GM12878 (cell line): ENCODE data around the gene DNASE1L3. TPM values are rescaled to one million over a fixed set of nuclear protein-coding genes. Genes with fewer than 3 reads are reported as not detected.

Source experiments
- ATAC-seq: fragments of 200-7000 bp; cut with Tn5 transposase; 3 replicates; pipeline ENCODE4 v1.9.1; 2020; ENCODE audit warnings: mild to moderate bottlenecking, moderate library complexity
- BruUV-seq: library from RNA; stranded (reverse); fragments of 400-500 nt; replicated peaks from 2 replicates; lab custom pipeline; 2021; lab: Mats Ljungman, UMichigan
- CTCF ChIA-PET: fragments of 300-600 bp; sonication (Branson Sonifier 250); formaldehyde crosslinking; extraction: SDS; loops from one replicate; lab custom pipeline; 2021; ENCODE audit warnings: inconsistent platforms; lab: Yijun Ruan, JAX
- POLR2A ChIA-PET: fragments of 350-600 bp; formaldehyde crosslinking; extraction: SDS; loops from one replicate; lab custom pipeline; 2021; ENCODE audit warnings: inconsistent platforms; lab: Charles Lee
- RAD21 ChIA-PET: fragments of 300-600 bp; sonication (Branson Sonifier 250); formaldehyde crosslinking; loops from one replicate; lab custom pipeline; 2023; ENCODE audit warnings: antibody characterized with exemption; ENCODE audit not compliant: unreplicated experiment; lab: Charles Lee
- SMC1A ChIA-PET: fragments of 300-600 bp; sonication (Branson Sonifier 250); formaldehyde crosslinking; loops from one replicate; lab custom pipeline; 2023; ENCODE audit not compliant: unreplicated experiment, uncharacterized antibody; lab: Charles Lee
- DNase-seq: peaks from one replicate; pipeline ENCODE4 v3.0.0-alpha.2; 2011; ENCODE audit warnings: low read depth, low spot score
- FAIRE-seq: peaks from 3 replicates; lab custom pipeline; 2011; peaks lifted over from hg19 to GRCh38; lab: Jason Lieb, UNC
- H2AFZ ChIP-seq: 2 replicates; pipeline ENCODE4 v1.6.0; 2011; ENCODE audit warnings: low read depth, low read length, control low read depth; ENCODE audit not compliant: control insufficient read depth
- H3K27ac ChIP-seq: 2 replicates; pipeline ENCODE4 v1.5.1; 2011; ENCODE audit warnings: control low read depth; ENCODE audit not compliant: control insufficient read depth, insufficient read depth
- H3K27me3 ChIP-seq, 2 experiments: replicated peaks in 1 of 2; 2 replicates each; pipeline versions ENCODE4 v1.6.0 to v1.6.1; 2011; ENCODE audit warnings: low read length in 1 of 2; ENCODE audit not compliant: control insufficient read depth in 2 of 2, insufficient read depth in 2 of 2
- H3K36me3 ChIP-seq, 2 experiments: 2 replicates each; pipeline ENCODE4 v1.5.1; 2011; ENCODE audit warnings: low read length in 1 of 2; ENCODE audit not compliant: control insufficient read depth in 2 of 2, insufficient read depth in 2 of 2
- H3K4me1 ChIP-seq: 2 replicates; pipeline ENCODE4 v1.6.1; 2011; ENCODE audit warnings: mild to moderate bottlenecking, low read length, moderate library complexity, mixed read lengths; ENCODE audit not compliant: control insufficient read depth, insufficient read depth
- H3K4me2 ChIP-seq: 2 replicates; pipeline ENCODE4 v1.6.0; 2011; ENCODE audit warnings: control low read depth; ENCODE audit not compliant: control insufficient read depth, insufficient read depth
- H3K4me3 ChIP-seq: fragments of 200-600 bp; sonication (generic); 2 replicates; pipeline ENCODE4 v1.5.1; 2016
- H3K79me2 ChIP-seq: 2 replicates; pipeline ENCODE4 v1.6.0; 2011; ENCODE audit warnings: low read length; ENCODE audit not compliant: control insufficient read depth, insufficient read depth
- H3K9ac ChIP-seq: 2 replicates; pipeline ENCODE4 v1.8.0; 2011; ENCODE audit warnings: low read length, control low read depth, mixed read lengths; ENCODE audit not compliant: control insufficient read depth, insufficient read depth
- H3K9me3 ChIP-seq: replicated peaks from 3 replicates; pipeline ENCODE4 v1.5.1; 2011; ENCODE audit warnings: mild to moderate bottlenecking, low read length; ENCODE audit not compliant: control insufficient read depth, insufficient read depth
- H4K20me1 ChIP-seq: 2 replicates; pipeline ENCODE4 v1.6.0; 2011; ENCODE audit not compliant: control insufficient read depth, insufficient read depth
- ATF3 ChIP-seq: IDR thresholded peaks from 2 replicates; pipeline ENCODE4 v1.6.1; 2011; ENCODE audit warnings: low read depth, mild to moderate bottlenecking, low read length, moderate library complexity, borderline replicate concordance; ENCODE audit errors: extremely low read depth
- CBX3 ChIP-seq: fragments of 200-600 bp; sonication (generic); IDR thresholded peaks from 2 replicates; pipeline ENCODE4 v1.6.1; 2016; ENCODE audit warnings: low read depth, borderline replicate concordance
- E2F4 ChIP-seq: IDR thresholded peaks from 2 replicates; pipeline ENCODE4 v1.6.1; 2012; ENCODE audit warnings: low read depth, low read length, improper control_type of control experiment
- IKZF2 ChIP-seq, 2 experiments: fragments of 450-650 bp; IDR thresholded peaks; 2 replicates each; pipeline ENCODE4 v1.6.1; 2017; ENCODE audit warnings: mild to moderate bottlenecking in 2 of 2, moderate library complexity in 2 of 2
- IRF5 ChIP-seq: fragments of 450-650 bp; IDR thresholded peaks from 2 replicates; pipeline ENCODE4 v1.6.1; 2017; ENCODE audit warnings: borderline replicate concordance
- MLLT1 ChIP-seq: fragments of 450-650 bp; IDR thresholded peaks from 2 replicates; pipeline ENCODE4 v1.6.1; 2016; ENCODE audit warnings: mild to moderate bottlenecking
- MTA2 ChIP-seq: fragments of 450-650 bp; IDR thresholded peaks from 2 replicates; pipeline ENCODE4 v1.6.1; 2016; ENCODE audit warnings: low read depth, mild to moderate bottlenecking, moderate library complexity
- PAX5 ChIP-seq: IDR thresholded peaks from 2 replicates; pipeline ENCODE4 v1.6.1; 2011; ENCODE audit warnings: low read depth, low read length, borderline replicate concordance
- SREBF1 ChIP-seq: IDR thresholded peaks from 2 replicates; pipeline ENCODE4 v1.6.1; 2012; ENCODE audit warnings: mild to moderate bottlenecking, low read length
- STAT1 ChIP-seq: fragments of 450-650 bp; conservative IDR thresholded peaks from 2 replicates; pipeline ENCODE4 v1.6.1; 2014; ENCODE audit warnings: antibody characterized with exemption, mild to moderate bottlenecking
- TCF12 ChIP-seq: IDR thresholded peaks from 2 replicates; pipeline ENCODE4 v1.6.1; 2011; ENCODE audit warnings: low read depth, mild to moderate bottlenecking, low read length
- ZBED1 ChIP-seq: IDR thresholded peaks from 2 replicates; pipeline ENCODE4 v1.6.1; 2016; ENCODE audit warnings: borderline replicate concordance
- ZNF592 ChIP-seq: fragments of 450-650 bp; IDR thresholded peaks from 2 replicates; pipeline ENCODE4 v1.6.1; 2017; ENCODE audit warnings: mild to moderate bottlenecking, moderate library complexity
- ZNF622 ChIP-seq: fragments of 450-650 bp; IDR thresholded peaks from 2 replicates; pipeline ENCODE4 v1.6.1; 2017; ENCODE audit warnings: mild to moderate bottlenecking, inconsistent platforms
- WGBS: methylation state at CpG from one replicate; pipeline ENCODE4 v1.1.6; 2016; ENCODE audit warnings: low lambda C conversion rate; ENCODE audit not compliant: insufficient replicate concordance, insufficient coverage; ENCODE audit errors: missing lambda C conversion rate; 5-methylcytosine and 5-hydroxymethylcytosine counted together
- in situ Hi-C: fragments of 300-500 bp; cut with MboI; formaldehyde crosslinking; loops from 9 replicates; pipeline ENCODE4 v1.14.3; 2018; ENCODE audit warnings: mixed read lengths
- intact Hi-C: fragments of 100-400 bp; cut with micrococcal nuclease; formaldehyde crosslinking; loops from one replicate; pipeline ENCODE4 v1.14.2; 2022; ENCODE audit not compliant: unreplicated experiment
- polyA plus RNA-seq, 11 experiments: library from polyadenylated mRNA; depleted of rRNA in 4 of 11; unstranded in 6 of 11; stranded (reverse) in 5 of 11; fragments of >200 nt; fragmentation: Nextera tagmentation in 4 of 11; fragmentation: Illumina TruSeq in 1 of 11; extraction: Ambion mirVana in 4 of 11; extraction: Trizol in 1 of 11; gene quantifications; 1 replicate in 1 of 11; 2 replicates in 10 of 11; pipeline versions ENCODE4 v1.2.1 to v1.2.3, GENCODE V29; 2011 to 2016; ENCODE audit warnings: inconsistent platforms in 2 of 11, missing spikeins in 2 of 11, low read depth in 1 of 11
- total RNA-seq, 4 experiments: library from RNA; depleted of rRNA in 3 of 4; stranded (reverse); fragments of >200 nt in 3 of 4; fragmentation: Illumina TruSeq in 1 of 4; extraction: Trizol in 1 of 4; gene quantifications; 2 replicates each; pipeline versions ENCODE4 v1.2.1 to v1.2.3, GENCODE V29; 2013 to 2021

The DNASE1L3 gene
- total and polyA plus RNA-seq, 10 of the 15 experiments (the other 5 are each of a cell fraction or from before 2014, with no cell fraction given), result 3.2 to 72.1 (median 6.3) TPM

GRCh38 chr3:58249358-58250092 is 38.8 kb upstream of the DNASE1L3 start:
- H2AFZ ChIP-seq, result peak overlapping the region; percentile 43
- no peak overlapping the region for H3K9ac ChIP-seq
- H3K27me3 ChIP-seq, result no peaks in the 10 kb centered on the region
- intact Hi-C loops (no loop called here), in situ Hi-C loops (no loop called here)
- no TSS peak for BruUV-seq
- peak; percentile 41 for FAIRE-seq
- ChIA-PET POLR2A (interaction anchor here (0.9 to 1.3 kb wide), 2 partner anchors 25 to 47 kb away, joined by 3 read pairs; no protein-coding TSS in a partner anchor), RAD21 (interaction anchor here (0.6 to 1.7 kb wide), 6 partner anchors 11 to 1552 kb away, joined by 3 to 7 read pairs (median 4); partner anchors contain the start of gene ABHD6), SMC1A (interaction anchor here (1.0 to 3.4 kb wide), 5 partner anchors 10 to 61 kb away, joined by 3 to 16 read pairs (median 4); partner anchors contain the start of gene ABHD6), CTCF (interaction anchor here (0.7 to 2.6 kb wide), 7 partner anchors 10 to 216 kb away, joined by 3 to 8 read pairs (median 5); partner anchors contain the start of genes ABHD6, HTD2 and RPP14)
- H3K4me2 ChIP-seq, result peak overlapping the region; percentile 53; the same call in 1 of the 2 replicates
- H3K4me3 ChIP-seq, result no peak overlapping the region
- H4K20me1 ChIP-seq, result no peaks in the 10 kb centered on the region
- peak; percentile 89 for ATAC-seq
- H3K27ac ChIP-seq, result no peak overlapping the region
- H3K36me3 ChIP-seq, result no peaks in the 10 kb centered on the region; a peak in 1 of 4 replicates
- WGBS, result 32% methylated on average over 7 of the region's 7 CpGs
- peaks cover 9% of the 10 kb centered on the region for H3K4me1 ChIP-seq
- no peaks in the 10 kb centered on the region for H3K9me3 ChIP-seq
- H3K79me2 ChIP-seq, result no peaks in the 10 kb centered on the region
- no peak for DNase-seq
- no peak for TF ChIP-seq TCF12
- no peak for TF ChIP-seq CBX3
- TF ChIP-seq IKZF2 (IDR thresholded peaks at IDR 0.05), result peak in 1 of 2 experiments; percentile 10; a peak in 1 of 4 replicates
- no peak for TF ChIP-seq E2F4
- TF ChIP-seq ZNF592, result no peak
- TF ChIP-seq PAX5, result 0 out of 2 replicates have a peak, but pooled peaks have one; percentile 11
- no peak for TF ChIP-seq SREBF1
- no peak for TF ChIP-seq IRF5
- TF ChIP-seq ATF3, result no peak
- TF ChIP-seq STAT1, result no peak
- TF ChIP-seq ZNF622, result no peak
- TF ChIP-seq ZBED1, result no peak
- peak; percentile 21; the same call in 1 of the 2 replicates for TF ChIP-seq MTA2
- TF ChIP-seq MLLT1, result 0 out of 2 replicates have a peak, but pooled peaks have one; percentile 20
